Sigmoid colon (tissue), 4 donors: ENCODE results near the gene FOXI2.

Source experiments
- CTCF ChIP-seq, 4 experiments: fragments of 450-650 bp in 3 of 4; fragments of 200-600 bp in 1 of 4; IDR thresholded peaks; one replicate each; pipeline ENCODE4 v1.5.1; 2016 to 2019; ENCODE audit warnings: antibody characterized with exemption in 4 of 4, mild to moderate bottlenecking in 3 of 4, moderate library complexity in 2 of 4
- EP300 ChIP-seq, 4 donors: sonication (generic); formaldehyde crosslinking; IDR thresholded peaks; one replicate each; pipeline ENCODE4 v1.6.1; 2017; ENCODE audit warnings: antibody characterized with exemption in 4 of 4
- POLR2A ChIP-seq, 2 donors: fragments of 450-650 bp; IDR thresholded peaks; one replicate each; pipeline ENCODE4 v1.6.1; 2016; ENCODE audit warnings: antibody characterized with exemption in 2 of 2, mild to moderate bottlenecking in 2 of 2, moderate library complexity in 2 of 2
- POLR2AphosphoS5 ChIP-seq, 4 donors: sonication (generic); formaldehyde crosslinking; IDR thresholded peaks; one replicate each; pipeline ENCODE4 v1.6.1; 2017; ENCODE audit warnings: antibody characterized with exemption in 4 of 4

- TF ChIP-seq CTCF (IDR thresholded peaks at IDR 0.05) (no peak), POLR2A (IDR thresholded peaks at IDR 0.05) (no peak), EP300 (IDR thresholded peaks at IDR 0.05) (no peak), POLR2AphosphoS5 (IDR thresholded peaks at IDR 0.05) (no peak)
Observed at GRCh38 chr10:127759276-127759675, 22.3 kb downstream of the FOXI2 start.
